GM19455 (cell line): ENCODE measurements around the gene SBF2.
A peak's percentile ranks its signal among the peaks of the same experiment; 100 is the strongest.

Experiments
- ATAC-seq: cut with Tn5 transposase; IDR thresholded peaks from one replicate; pipeline ENCODE4 v1.9.1; 2021; ENCODE audit not compliant: unreplicated experiment

The SBF2 gene

DNA sequence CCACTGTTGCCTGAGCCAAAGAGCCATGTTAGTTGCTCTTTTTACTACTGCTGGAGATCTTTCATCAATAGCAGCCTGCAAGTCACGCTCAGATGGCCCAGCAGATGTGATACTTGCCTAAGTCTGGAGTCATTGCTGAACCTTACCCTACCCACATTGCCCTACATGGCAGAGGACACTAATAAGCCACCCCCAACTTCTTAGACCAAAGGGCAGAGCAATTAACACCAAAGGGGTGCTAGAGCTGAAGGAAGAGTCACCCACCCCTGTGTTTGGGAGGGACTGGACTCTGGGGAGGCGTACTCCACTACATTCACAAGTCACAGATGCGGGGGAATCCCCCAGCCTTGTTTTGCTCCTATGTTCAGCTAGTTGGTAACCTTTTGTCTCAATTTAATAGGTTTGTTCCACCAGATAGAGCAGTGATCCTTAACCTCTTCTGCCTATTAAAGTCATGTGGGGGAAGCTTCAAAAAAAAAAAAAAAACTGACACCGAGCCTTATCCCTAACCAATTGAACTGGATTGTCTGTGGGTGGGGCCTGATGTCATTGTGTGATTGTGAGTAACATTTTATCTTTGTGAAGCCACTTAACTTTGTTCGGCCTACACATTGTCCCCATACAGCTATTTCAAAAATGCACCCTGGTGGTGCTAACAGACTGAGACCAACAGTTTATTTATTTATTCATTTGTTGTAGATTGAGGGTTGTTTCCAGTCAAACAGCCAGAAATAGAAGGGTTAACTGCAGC is 23.9 kb upstream of the SBF2 start:
- peak; percentile 52 for ATAC-seq

DNA sequence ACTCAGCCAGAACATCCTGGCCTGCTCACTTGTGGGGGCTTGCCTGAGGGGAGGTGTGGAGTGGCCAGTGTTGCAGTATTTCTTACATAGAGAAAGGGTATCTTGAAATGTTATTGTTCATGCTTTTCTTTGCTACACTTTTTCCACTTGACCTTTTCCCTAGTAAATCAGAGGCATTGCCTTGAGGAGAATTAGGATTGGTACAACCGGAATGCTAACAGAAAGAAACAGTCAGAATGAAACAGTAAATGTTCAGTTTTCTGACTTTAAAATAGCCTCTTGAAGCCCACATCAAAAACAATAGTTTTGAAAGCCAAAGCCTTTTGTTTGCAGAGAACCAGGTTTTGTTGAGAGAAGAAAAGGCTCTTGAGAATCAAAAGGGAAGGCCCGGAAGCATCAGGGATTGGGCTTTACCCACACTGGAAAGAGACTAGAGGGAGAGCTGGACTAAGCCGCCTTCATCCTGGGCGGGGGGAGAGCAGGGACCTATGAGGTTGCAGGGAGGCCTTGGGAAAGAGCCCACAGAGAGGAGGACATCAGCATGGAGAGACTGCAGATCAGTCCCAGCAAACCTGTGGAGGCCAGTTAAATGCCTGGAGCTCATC is 23.2 kb upstream of the SBF2 start:
- peak; percentile 26 for ATAC-seq

DNA sequence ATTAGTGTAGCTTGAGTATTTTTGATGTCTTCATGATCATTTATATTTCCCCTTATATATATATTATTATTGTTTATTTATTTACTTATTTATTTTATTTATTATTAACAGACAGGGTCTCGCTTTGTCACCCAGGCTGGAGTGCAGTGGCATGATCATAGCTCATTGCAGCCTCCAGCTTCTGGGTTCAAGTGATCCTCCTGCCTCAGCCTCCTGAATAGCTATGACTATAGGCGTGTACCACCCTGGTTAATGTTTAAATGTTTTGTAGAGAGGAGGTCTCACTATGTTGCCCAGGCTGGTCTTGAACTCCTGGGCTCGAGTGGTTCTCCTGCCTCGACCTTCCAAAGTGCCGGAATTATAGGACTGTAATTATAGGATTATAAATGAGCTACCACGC is 21.1 kb upstream of the SBF2 start:
- ATAC-seq: no peak

DNA sequence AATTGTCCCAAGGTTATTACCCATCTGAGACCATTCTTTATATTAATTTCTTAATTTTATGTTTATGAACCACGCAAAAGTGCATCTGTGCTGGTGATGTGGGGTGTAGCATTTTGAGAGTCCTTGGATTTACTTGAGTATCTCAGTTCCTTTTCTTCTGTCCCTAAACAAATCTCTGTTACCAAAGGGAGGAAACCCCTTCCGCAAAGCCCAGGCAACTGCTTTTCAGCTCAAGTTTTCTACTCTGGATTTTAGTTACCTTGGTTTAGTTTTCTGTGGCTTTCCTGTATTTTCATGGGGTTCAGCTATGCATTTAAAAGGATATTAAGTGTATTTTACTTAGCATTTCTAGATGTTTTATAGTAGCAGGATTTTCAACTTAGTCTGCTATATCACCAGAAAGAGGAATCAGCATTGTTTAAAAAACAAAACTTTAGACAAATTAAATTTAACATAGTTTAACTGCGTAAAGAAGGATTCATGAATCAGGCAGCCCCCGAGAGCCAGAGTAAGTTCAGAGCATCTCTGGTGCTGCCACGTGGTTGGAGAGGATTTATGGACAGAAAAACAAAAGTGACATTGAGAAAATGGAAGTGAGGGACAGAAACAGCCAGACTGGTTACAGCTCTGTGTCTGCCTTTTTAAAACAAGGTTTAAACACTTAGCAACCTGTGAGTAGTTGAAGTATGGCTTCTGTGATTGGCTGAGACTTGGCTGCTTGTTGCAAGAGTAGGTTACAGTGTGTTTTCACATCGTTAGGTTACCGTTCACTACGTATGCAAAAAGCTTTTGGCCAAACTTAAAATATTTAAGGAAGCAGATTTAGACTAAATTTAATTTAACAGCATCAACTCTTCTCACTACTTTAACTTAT is 20.4 kb upstream of the SBF2 start:
- ATAC-seq: peak; percentile 75

DNA sequence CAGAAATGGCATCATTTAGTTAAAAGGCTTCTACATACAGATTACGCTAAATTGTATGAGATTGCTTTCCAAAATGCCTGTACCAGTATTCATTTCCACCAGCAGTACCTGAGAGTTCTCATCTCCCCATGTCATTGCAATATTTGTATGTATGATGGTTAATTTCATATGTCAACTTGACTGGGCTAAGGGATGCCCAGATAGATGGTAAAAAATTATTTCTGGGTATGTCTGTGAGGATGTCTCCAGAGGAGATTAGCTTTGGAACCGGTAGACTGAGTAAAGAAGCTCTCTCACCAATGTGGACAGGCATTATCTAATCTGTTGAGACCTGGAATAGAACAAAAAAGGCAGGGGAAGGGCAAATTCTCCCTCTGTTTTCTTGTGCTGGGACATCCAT is 17.8 kb upstream of the SBF2 start:
- no peak for ATAC-seq

DNA sequence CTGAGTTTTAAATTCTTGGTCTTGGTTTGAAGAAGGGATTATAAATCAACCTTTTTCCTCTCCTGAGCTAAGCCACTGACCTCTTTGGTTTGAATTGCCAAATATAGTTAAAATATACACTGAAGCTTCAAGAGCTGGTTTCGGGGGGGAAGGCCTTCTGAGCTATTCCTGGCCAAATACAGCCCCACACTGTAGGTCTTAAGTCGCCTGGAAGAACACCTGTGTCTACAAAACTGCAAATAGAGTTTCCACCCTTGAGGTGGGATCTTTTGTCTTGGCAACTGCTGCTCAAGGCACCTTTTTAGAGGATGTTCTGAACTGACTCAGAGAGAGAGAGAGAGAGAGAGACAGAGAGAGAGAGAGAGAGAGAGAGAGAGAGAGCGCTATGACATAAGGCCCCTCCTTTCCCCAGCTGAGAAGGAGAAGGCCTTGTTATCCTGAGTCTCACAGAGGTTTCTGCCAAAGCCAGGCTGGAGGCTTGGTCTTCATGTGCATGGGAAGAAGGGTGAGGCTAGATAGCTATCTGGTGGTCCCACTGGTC is 16.4 kb upstream of the SBF2 start:
- ATAC-seq: no peak

DNA sequence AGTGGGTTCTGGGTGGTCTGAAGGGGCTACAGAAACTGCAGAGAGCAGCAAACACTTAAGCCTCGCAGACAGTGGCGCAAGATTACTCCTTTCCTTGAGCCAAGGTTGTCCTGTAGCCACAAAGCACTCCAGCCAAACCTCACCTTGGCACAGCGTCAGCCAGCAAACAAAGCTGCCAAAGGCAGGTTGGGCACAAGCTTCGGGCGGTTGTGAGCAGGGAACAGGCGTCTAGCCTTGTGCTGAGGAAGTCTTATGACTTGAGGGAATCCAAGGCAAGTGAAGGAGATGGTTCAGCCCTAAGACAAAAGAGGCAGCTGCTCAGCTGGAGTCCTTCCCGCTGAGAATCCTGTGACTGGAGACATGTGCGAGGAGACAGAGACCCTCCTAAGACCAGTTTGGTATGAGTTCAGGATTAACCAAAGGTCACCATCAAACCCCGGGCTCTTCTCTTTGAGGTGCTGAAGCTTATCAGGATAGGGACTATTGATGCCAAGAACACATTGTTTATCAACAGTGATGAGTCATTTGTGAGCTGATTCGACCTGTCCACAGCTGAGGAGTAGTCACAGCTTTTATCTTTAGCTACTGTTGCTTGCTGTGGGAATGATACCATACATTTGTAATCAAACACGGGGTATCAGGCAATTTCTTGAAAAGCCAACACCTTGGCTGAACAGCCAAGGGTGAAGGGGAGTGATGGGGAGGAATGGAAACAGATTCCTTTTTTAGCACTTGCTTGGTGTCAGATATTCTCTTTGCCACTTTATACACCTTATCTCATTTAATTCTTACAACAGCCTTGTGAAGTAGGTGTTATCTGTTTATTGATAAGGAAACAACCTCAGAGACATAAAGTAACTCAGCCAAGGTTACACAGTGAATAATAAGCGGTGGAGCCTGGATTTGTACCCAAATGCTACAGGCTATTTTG is 15.4 kb upstream of the SBF2 start:
- no peak for ATAC-seq

DNA sequence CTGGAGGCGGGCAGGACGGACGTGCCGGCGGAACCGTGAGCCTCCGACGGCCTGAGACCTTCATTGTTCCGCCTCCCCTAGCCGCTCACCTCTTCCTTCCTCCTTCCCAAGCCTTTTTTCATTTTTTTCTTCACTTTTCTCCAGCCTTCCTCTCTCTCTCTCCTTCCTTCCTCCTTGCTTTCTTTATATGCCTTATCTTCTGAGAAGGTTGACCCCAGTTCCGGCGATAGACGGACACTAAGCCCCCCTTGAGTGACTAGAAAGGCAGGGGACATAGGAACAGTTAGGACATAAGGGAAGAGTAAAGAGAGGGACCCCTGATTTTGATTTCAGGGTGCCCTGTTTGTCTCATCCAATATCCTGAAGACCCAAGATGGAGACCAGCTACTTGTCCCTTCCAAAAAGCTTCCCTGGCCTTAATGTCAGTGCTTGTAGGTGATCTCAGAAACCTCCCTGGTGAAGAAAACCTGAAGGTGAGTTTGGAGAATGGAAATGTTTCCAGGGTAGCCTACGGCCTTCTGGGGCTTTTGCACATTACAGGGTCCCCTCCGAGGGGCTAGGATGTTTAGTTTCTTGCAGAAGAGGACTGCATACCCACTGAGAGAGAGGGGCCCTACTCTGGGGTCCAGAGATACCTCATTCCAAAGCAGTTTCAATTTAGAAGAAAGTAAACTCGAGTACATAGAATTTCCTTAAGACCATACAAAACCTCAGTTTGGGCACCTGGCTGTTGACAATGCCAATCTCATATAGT is 14.4 kb upstream of the SBF2 start:
- ATAC-seq: no peak

DNA sequence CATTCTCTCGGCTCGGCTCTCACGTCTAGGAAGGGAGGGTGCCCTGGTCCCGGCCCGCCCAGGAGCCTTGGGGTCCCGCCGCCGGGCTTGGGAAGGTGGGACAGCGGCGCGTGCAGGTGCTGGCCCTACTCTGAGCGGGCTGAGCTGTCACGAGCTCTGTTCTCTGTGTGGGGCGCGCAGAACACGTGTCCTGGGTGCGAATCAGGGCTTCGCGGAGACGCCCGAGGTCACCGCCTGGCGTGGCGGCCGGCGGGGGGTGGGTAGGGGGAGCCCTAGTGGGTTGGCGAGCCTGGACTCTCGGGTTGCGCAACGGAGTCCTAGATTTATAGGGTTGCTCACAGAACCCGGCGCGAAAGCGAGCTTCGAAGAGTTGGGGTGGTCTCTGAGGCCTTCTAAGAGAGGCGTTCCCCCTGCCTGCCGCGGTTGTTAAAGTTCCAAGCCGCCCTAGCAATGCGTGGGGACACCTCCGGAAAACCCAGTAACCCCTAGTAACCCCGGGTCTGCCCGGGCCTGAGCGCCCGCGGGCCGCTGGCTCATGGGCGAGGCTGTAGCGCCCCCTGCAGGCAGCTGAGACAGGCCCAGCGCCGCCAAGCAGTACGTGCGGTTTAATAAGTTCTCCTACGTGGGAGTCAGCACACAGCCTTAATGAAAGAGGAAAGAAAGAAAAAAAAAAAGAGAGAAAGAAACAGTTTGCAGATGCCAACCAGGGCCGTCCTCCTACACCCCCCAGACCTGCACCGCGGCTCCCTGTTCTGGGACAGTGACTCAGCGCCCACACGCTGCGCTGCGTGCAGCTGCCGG is 13.6 kb upstream of the SBF2 start:
- peak; percentile 65 for ATAC-seq

DNA sequence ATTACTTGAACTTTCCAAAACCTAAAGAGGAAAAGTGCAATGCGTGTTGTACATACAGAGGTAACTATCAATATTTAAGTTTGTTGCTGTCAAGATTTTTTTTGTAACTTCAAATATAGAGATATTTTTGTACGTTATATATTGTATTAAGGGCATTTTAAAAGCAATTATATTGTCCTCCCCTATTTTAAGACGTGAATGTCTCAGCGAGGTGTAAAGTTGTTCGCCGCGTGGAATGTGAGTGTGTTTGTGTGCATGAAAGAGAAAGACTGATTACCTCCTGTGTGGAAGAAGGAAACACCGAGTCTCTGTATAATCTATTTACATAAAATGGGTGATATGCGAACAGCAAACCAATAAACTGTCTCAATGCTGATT is 13.0 kb upstream of the SBF2 start:
- no peak for ATAC-seq

DNA sequence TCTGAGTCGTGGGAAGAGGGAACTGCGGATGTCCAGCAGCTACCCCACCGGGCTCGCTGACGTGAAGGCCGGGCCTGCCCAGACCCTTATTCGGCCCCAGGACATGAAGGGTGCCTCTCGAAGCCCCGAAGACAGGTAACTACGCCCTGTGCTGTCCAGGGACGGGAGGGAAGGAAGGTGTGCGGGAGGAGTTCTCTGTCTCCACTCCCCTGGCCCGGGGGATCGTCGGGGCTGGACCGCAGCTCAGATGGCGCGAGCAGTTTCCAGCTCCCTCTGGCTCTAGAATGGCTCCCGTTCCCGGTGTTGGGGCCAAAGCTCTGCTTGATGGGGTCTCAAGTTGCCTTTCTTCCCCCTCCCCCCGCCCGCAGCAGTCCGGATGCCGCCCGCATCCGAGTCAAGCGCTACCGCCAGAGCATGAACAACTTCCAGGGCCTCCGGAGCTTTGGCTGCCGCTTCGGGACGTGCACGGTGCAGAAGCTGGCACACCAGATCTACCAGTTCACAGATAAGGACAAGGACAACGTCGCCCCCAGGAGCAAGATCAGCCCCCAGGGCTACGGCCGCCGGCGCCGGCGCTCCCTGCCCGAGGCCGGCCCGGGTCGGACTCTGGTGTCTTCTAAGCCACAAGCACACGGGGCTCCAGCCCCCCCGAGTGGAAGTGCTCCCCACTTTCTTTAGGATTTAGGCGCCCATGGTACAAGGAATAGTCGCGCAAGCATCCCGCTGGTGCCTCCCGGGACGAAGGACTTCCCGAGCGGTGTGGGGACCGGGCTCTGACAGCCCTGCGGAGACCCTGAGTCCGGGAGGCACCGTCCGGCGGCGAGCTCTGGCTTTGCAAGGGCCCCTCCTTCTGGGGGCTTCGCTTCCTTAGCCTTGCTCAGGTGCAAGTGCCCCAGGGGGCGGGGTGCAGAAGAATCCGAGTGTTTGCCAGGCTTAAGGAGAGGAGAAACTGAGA is 12.2 kb upstream of the SBF2 start:
- ATAC-seq: no peak

DNA sequence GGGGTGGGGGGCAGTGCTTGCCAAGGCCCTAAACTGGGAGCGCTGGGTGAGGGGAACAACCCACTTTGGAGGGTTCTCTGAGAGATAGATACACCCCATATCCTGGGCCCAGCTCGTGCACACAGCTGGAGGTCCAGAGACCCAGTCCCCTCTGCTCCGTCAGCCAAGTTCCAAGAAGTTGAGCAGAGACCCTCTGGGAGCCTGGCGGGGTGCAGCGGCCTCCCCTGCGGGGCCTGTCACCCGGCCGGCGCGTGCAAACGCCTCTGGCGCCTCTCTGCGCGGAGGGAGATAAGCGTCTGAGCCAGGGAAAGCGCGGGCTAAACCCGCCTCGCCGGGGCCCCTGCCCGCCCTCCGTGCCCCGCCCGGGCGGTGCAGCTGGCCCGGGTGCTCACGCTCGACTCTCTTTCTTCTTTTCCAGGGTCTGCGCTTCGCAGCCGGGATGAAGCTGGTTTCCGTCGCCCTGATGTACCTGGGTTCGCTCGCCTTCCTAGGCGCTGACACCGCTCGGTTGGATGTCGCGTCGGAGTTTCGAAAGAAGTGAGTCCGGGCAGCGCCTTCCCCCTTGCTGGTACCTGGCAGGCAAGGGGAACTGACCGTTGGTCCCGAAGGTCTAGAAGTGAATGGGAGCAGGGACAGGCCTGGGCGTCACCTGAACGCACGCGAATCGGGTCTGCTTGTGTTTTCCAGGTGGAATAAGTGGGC is 11.4 kb upstream of the SBF2 start:
- no peak for ATAC-seq

DNA sequence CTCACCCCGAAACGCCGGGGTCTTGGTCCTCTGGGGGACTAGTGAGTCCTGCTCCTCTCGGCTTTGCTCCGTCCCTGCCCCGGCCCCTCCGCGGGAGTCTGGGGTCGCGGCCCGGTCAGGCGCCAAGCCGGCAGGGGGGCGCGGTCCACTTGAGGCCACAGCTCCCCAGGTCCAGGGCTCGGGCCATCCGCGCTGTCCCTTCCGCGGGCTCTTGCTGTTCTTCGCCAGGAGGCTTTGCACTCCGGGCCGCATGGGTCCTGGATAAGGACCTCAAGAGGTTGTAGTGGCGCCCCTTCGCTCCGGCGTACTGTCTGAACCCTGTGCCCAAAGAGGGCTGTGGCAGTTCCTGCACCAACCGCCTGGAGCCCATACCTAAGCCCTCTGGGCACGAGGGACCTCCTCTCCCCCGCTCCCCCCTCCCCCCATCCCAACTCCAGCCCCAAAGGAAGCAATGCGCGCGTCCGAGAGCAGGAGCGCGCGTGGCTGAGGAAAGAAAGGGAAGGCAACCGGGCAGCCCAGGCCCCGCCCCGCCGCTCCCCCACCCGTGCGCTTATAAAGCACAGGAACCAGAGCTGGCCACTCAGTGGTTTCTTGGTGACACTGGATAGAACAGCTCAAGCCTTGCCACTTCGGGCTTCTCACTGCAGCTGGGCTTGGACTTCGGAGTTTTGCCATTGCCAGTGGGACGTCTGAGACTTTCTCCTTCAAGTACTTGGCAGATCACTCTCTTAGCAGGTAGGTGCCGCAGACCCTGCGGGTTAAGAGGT is 10.7 kb upstream of the SBF2 start, which contains the start of gene ADM:
ADM (plus strand) TSS at position 579 of the 767 bp plus-strand sequence. CDS start 628 bp downstream, outside the sequence.
- no peak for ATAC-seq

DNA sequence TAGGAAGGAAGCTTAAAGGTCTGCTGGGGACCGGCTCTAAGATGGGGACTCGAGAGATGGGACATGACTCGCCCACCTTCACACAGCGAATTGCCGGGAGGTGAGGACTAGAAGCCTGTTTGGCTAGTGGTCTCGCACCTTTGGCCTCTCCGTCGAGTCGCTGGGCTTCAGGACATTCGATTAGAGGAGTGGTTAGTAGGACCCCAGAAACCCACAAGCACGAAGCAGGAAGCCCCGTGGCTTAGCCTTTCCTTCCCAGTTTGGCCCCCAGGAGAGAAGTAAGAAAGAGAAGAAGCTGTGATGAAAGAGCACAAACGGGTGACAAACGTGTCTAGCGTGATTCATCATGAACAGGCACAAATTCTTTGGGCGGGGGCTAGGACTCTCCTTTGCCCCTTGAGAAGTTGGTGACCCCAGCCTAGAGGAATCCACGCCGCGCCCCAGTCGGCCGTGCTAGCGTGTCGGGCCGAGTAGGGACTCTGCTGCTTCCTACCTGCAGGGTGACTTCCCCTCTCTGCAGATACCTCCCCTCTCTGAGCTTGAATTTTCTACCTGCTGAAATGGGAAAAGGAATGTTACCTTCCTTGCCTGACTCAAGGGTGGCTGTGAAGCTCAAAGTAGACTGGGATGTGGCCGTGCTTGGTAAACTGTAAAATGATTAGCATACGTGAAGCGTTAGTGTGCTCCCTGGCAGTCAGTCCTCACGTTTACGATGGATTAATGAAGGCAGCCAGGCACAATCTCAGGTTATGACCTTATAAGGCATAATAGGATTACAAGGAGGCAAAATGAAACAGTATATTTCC is 9.7 kb upstream of the SBF2 start:
- ATAC-seq: no peak

DNA sequence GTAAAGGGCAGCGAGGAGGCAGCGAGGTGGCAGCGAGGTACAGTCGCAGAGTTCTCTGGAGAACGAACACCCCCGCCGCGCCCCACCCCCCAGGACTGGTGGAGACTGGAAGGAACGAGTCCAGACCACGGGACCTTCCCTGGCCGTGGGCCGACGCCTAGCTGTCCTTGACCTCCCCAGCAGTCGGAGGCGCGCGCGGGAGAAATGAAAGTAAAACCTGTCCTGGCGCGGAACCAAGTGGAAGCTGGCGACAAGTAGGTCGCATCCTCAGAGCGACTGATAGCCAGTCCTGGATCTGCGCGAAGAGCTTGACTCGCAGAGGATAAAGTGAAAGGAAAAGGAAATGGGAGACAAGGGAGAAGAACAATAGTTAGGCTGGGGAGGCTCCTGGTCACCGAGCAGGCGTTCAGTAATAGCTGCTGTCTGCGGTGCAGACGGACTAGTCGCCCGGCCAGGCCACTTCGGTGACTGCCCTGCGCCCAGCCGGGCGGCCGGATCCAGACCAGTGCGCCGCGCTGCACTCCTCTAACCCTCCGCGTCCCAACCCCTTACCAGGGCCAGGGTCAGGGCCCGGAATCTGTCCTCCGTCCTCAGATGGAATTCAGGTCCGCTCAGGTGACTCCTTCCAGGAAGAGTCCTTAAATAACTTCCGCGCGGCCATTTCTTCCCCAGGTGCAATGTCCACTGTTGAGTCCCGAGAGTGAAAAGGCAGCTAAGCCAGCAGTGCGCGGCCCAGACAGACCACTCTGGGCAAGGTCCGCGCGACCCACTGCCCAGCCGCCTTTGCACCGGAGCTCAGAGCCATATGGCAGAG is 8.9 kb upstream of the SBF2 start:
- no peak for ATAC-seq
